GM15510 (cell line): ENCODE measurements around the gene LTBP2.

Experiments
- POLR2A ChIP-seq: IDR thresholded peaks from 3 replicates; pipeline ENCODE4 v1.6.1; 2011; ENCODE audit warnings: borderline replicate concordance; ENCODE audit not compliant: insufficient read length; ENCODE audit errors: extremely low read depth

The LTBP2 gene

DNA sequence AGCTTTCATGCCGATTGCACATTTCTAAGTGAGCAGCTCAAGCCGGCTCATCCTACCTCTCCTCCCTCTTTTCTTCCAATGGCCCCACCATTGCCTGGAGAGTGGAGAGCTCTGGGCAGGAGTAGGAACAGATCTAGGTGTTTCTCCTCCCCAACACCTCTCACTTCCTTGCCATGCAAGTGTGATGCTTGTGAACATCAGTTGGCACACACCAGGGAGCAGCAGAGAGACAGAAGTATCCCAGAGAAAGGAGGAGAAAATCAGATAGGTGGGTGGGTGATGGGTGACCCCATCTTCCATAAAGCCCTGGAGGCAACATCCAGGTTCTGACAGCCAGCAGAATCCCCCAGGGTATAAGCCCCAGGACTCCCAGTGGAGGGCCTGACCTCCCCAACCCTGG is 146.7 kb downstream of the LTBP2 start:
- no peak for TF ChIP-seq POLR2A

DNA sequence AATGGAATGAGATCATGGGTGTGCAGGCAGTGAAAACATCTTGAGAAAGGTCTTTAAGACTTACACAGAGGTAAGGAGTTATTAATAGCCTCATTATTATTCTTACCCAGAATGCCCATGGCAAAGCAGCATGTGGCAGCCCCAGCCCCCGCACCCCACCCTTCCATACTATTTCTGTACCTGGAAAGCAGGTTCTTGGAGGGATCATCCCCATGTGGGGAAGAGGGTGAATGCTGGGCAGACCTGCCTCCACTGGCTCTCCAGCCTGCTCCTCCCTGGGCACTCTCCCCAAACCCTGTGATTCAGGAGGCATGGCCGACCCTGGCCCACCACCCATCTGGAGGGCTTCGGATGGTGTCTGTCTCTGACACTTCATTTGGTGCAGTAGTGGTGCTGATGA is 147.3 kb downstream of the LTBP2 start:
- no peak for TF ChIP-seq POLR2A

DNA sequence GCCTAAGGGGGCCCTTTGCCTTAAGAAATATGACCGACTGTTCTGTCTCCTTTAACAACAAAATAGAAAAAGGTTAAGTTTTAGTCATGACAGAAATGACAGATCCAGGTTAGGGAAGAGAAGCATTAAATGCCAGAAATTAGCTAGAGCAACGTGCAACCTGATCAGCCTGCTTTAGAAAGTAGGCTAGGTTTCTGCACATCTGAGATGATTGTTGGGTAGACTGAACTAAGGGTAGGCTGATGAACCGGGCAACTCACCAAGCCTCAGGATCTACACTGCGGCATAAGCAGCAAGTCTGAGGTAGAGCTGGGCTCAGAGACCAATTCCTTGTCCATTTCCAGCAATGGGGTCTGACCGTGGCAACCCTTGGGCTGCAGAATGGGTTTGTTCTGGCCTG is 148.3 kb downstream of the LTBP2 start:
- no peak for TF ChIP-seq POLR2A

DNA sequence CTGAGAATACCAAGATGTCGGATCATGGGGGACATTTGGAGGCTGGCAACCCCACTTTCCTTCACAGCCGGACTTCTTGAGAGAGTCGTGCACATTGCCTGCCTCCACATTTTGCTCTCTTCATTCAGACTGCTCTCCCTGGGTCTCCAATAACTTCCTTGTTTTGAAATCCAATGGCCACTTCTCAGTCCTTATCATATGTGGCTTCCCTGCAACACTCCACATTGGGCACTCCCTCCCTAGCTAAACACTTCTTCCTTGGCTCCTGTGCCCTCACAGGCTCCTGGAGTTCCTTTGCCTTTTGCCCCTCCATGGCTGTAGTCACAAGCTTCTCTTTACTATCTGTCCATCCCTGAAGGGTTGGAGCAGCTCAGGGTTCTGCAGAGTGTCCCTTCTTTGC is 149.0 kb downstream of the LTBP2 start:
- TF ChIP-seq POLR2A, result no peak

DNA sequence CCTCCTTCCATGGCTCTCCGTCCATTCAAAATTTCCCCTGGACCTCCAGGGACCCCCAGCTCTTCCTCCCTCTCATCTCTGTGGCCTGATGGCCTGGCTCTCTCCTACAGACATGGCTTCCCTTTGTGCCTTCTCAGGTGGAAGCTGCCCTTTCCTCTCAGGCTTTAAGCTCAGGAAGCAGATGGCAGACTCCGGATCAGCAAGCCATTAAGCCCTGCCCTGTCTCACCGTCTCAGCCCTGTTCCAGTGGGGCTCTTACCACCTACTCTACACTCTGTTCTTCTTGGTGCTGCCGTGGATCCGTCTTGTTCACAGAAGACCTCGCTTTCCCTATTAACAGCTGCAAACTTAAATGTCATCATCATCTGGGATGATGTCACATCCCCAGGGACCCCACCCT is 152.1 kb downstream of the LTBP2 start:
- TF ChIP-seq POLR2A, result no peak

DNA sequence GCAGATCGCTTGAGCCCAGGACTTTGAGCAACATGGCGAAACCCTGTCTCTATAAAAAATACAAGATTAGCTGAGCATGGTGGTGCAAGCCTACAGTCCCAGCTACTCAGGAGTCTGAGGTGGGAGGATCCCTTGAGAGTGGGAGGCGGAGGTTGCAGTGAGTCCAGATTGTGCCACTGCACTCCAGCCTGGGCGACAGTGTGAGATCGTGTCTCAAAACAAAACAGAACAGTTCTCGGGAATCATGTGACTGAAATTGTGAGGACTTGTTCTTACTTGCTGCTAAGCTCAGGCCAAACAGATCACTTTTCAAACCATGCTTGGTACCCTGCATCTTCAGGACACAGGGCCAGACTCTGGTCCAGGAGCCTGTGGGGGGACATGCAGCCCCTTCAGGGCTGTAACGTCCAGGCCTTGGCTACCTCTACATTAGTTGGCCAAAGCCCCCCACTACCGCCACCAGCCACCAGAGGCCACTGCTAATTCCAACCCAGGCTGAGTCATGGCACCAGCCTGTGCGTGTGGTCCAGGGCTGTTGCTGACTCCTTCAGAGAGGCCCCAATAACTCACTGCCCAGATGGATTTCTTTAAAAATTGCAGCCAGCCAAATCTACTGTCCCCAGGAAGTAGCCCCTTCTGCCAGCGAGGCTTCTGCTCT is 152.6 kb downstream of the LTBP2 start:
- TF ChIP-seq POLR2A, result no peak

DNA sequence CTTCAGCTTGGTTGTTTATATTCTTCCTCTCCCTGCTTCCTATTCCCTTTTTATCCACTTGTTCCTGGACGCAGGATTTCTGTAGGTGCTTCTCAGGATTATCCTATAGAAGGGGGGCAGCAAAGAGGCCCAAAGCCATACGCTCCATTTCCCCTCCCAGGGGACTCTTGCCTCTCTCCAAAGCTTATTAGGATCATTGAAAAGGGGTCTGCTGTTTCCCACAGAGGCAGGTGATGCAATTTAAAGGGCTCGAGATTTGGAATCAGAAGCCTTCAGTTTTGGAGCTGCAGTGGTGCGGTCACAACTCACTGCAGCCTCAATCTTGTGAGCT is 154.5 kb downstream of the LTBP2 start:
- no peak for TF ChIP-seq POLR2A

DNA sequence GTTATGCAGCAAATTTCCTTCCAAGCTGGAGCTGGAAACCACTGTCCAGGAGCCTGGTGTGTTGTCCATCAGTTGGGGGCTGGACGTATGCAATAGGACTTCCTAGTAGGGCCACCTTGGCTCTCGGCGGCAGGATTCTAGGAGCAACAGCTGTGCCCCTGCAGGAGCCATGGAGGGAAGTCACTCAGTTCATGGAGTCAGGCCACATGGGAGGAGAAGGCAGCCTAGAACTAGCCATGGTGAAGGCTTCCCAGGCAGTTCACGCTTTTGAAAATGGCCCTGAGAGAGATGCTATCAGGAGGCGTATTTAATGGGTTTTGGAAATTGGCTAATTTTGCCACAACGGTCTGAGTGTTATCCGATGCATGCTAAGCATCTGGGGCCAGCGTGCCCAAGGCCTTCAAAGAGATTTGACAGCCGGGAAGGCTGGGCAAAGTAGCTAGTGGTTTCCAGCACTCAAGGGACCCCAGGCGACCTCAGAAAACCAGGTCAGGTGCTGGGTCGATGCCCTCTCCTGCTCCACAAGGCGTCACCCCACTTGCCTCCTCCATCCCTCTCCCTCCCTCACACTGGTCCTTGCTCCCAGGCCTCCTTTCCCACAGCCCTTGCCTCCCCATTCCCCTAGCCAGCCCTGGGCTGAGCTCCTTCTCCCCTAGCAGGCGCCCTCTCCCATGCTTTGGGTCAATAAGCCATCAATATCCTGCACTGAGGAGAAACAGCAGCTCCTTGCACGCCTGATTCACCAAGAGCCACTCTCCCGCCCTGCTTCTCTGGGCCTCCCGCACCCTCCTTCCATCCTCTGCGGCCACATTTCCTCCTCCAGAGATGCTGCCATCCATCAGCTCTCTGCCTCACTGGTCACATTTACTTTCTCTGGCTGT is 155.1 kb downstream of the LTBP2 start:
- TF ChIP-seq POLR2A, result no peak
